Measurements from ENCODE around the gene LRRC46. TPM values are rescaled to one million over a fixed set of nuclear protein-coding genes. Genes with fewer than 3 reads are reported as not detected.

Gene LRRC46
- total and polyA plus RNA-seq, 9 of the 15 experiments (the other 6 are each of a cell fraction or from before 2014, with no cell fraction given) = 0.39 to 1.4 (median 0.53) TPM; not detected in 1

DNA sequence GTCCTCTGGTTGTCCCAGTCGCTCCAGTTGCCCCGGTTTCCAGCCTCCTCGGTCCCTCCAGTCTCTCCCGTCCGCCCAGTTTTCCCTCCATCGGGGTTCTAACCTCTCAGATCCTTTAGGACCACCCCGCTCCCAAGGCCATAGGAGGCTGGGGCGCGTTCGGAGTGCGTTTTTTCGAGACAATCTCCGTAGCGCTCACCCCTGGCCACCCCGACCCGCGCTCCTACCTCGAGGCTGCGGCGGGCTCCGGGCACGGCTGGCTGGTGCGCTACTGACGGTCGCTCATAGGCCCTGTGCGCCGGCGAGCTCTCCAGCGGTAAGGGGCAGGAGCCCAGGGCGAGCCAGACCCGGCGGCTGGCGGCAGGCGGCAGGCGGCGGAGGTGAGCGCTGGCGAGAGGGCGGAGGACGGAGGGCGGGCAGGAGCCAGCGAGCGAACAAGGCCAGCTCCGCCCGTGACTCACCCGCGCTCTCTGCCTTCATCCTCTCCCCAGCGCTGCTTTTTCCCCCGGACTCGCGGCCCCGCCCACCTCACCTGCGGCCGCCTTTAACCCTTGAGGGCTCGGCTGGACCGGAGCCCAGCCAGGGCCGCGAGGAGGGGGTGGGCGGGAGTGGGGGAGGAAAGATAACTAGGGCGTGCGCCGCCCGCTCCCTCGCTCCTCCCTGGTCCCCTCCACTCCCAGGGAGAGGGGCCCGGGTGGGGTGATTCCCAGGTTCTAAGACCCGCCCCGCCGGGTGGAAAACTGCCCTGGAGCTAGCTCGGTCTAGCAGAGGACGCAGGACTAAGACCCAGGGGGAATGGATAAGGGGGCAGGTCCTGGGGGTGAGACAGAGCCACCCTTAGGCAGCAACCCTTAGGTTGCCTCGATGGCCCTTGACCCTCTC lies 19.5 kb downstream of the LRRC46 start, which contains the start of gene SP6 (continued):
- TF ChIP-seq ZNF444 (CRISPR knock-in tag; IDR thresholded peaks at IDR 0.05) (no peak), HDAC3 (IDR thresholded peaks at IDR 0.05; ENCODE audit: borderline replicate concordance, partially characterized antibody) (no peak), ZNF431 (CRISPR knock-in tag; IDR thresholded peaks at IDR 0.05) (no peak), ZBTB49 (CRISPR knock-in tag; IDR thresholded peaks at IDR 0.05; ENCODE audit: borderline replicate concordance) (no peak), CHD1 (IDR thresholded peaks at IDR 0.05; ENCODE audit: low read length) (no peak), KLF1 (tag; IDR thresholded peaks at IDR 0.05) (no peak), BRD4 (IDR thresholded peaks at IDR 0.05) (no peak), BHLHE40 (IDR thresholded peaks at IDR 0.05; ENCODE audit: low read length) (peak; percentile 81), ESRRB (CRISPR knock-in tag; IDR thresholded peaks at IDR 0.05; ENCODE audit: borderline replicate concordance) (no peak), NR1H2 (CRISPR knock-in tag; IDR thresholded peaks at IDR 0.05) (no peak), ESRRA (IDR thresholded peaks at IDR 0.05; ENCODE audit: borderline replicate concordance, low read depth) (no peak), TAL1 (IDR thresholded peaks at IDR 0.05) (no peak), ZNF384 (IDR thresholded peaks at IDR 0.05; ENCODE audit: low read depth, low read length) (no peak), ERF (CRISPR knock-in tag; IDR thresholded peaks at IDR 0.05) (no peak), MECOM (CRISPR knock-in tag; IDR thresholded peaks at IDR 0.05) (no peak), FOXK1 (CRISPR knock-in tag; IDR thresholded peaks at IDR 0.05; ENCODE audit: borderline replicate concordance) (no peak; the same call in 1 of the 2 replicates), WHSC1 (IDR thresholded peaks at IDR 0.05; ENCODE audit: low read length) (no peak), NONO (IDR thresholded peaks at IDR 0.05; ENCODE audit: low read depth in 2 of 2, low read length in 1 of 2) (peak; percentile 74 to 96; a peak in 3 of 4 replicates), MCM7 (IDR thresholded peaks at IDR 0.05) (no peak), POLR2AphosphoS2 (IDR thresholded peaks at IDR 0.05; ENCODE audit: low read length) (no peak), HDAC8 (tag; IDR thresholded peaks at IDR 0.05) (no peak), PHB2 (IDR thresholded peaks at IDR 0.05; ENCODE audit: low read depth) (no peak)
- TF ChIP-seq, protein P1, sequence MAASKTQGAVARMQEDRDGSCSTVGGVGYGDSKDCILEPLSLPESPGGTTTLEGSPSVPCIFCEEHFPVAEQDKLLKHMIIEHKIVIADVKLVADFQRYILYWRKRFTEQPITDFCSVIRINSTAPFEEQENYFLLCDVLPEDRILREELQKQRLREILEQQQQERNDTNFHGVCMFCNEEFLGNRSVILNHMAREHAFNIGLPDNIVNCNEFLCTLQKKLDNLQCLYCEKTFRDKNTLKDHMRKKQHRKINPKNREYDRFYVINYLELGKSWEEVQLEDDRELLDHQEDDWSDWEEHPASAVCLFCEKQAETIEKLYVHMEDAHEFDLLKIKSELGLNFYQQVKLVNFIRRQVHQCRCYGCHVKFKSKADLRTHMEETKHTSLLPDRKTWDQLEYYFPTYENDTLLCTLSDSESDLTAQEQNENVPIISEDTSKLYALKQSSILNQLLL (CRISPR knock-in tag; IDR thresholded peaks at IDR 0.05; ENCODE audit: borderline replicate concordance) = no peak
- TF ChIP-seq, protein P2, sequence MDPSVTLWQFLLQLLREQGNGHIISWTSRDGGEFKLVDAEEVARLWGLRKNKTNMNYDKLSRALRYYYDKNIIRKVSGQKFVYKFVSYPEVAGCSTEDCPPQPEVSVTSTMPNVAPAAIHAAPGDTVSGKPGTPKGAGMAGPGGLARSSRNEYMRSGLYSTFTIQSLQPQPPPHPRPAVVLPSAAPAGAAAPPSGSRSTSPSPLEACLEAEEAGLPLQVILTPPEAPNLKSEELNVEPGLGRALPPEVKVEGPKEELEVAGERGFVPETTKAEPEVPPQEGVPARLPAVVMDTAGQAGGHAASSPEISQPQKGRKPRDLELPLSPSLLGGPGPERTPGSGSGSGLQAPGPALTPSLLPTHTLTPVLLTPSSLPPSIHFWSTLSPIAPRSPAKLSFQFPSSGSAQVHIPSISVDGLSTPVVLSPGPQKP (CRISPR knock-in tag; IDR thresholded peaks at IDR 0.05) = no peak
